Activated effector memory CD4-positive, alpha-beta T cell treated with anti-CD3 and anti-CD28 coated beads, Interleukin-2, amount 50 U/mL, for 16 hours (primary cell): Measurements from ENCODE around the gene CLDN12.

Experiments
- DNase-seq: peaks from one replicate; pipeline ENCODE4 v3.0.0-alpha.2; 2020

CLDN12 gene

DNA sequence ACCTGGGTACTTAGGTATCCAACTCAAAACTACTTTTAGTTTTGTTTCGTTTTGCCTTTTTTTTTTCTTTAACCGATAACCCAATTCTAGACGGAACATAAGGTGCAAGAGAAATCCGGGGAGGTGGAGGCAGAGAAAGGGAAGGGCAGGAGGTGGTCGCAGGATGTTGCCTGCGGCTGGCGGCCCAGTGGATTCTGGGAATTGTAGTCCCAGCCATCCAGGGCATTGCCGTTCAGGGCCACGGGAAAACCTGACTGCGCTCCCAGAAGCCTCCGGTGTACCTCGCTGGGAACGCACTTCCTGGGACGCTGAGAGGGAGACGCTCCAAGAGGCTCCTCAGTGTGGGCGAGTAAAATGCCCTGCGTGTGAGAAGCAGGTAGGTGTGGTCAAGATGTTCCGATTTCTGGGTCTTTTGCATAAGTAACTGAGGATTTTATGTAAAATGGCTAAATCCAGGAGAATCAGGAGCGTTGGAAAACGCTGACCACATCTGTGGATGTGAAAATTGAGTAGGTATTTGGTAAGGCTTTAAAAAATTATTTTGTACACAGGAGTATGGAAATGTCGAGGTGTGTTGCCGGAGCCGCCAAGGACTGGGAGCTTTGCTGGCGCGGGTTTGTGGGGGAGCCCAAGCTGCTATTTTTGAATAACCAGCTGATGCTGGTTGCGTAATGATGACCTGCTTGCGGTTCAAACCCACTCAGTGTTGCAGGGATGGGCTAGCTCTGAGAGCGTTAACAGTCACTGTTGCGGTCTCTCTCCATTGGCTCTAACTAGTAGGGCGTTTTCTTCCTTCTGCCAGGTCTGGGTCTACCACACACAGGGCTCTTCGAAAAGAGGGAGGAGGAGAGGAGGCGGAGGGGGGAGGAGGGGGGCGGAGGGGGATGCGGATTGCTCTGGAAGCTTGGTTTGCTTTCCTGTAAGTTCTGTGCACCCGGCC is at the start of gene CLDN12:
Gene CLDN12, plus strand, starts transcription at position 288 of the 940 bp plus-strand sequence. CDS start 9,216 bp downstream, outside the sequence.
- peak; percentile 87 for DNase-seq

DNA sequence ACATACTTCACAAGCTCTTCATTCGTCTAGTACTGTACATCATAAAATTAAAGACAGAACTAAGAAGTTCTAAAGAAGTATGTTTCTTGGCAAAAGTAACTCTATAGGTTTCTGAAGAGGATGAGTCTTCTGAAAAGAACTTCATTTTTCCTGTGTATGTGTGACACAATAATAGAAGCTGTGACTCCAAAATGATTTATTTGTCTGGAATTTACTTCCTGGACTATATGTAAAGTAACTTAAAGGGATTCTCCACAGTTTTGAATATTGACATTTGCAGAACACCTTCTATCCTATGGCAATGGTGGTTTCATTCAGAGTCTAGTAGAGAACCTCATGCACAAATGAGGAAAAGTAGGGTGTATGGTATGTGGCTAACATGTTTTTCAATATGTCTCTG is 19.8 kb upstream of the CLDN12 start:
- no peak for DNase-seq

DNA sequence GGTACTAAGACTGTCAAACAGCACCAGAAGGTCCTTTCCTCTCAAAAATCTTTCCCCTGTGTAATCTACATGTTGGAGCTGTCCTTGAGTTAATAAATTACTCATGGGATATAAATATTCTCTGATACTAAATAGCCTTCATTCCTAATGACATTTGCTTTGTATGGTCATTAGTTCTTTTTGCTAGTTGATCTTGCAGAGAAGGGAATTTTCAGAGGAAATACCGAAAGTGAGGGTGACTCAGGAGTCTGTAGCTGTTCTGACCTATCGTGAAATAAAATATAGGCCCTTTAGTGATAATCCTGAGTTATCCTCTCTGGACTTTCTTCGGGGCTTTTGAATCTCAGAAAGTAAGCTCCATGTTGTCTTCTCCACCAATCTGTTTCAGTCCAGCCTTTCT is 19.4 kb upstream of the CLDN12 start:
- DNase-seq: no peak

DNA sequence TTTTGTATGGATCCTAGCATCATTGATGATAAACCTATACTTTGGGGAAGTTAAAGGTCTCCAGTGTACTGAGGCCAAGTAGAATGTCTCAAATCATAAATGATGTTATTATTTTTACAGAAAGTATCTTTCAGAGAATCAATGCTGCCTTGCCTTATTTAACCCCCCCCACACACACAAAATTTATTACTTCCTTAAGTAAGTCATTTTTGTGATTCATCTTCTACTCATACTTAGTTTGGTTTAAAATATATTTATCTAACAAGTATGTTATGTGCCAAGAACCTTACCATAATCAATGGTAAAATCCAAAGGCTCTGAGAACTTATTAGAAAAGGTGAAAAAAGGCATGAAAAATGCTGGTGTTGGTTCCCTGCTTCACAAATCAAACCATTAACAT is 18.8 kb upstream of the CLDN12 start:
- no peak for DNase-seq

DNA sequence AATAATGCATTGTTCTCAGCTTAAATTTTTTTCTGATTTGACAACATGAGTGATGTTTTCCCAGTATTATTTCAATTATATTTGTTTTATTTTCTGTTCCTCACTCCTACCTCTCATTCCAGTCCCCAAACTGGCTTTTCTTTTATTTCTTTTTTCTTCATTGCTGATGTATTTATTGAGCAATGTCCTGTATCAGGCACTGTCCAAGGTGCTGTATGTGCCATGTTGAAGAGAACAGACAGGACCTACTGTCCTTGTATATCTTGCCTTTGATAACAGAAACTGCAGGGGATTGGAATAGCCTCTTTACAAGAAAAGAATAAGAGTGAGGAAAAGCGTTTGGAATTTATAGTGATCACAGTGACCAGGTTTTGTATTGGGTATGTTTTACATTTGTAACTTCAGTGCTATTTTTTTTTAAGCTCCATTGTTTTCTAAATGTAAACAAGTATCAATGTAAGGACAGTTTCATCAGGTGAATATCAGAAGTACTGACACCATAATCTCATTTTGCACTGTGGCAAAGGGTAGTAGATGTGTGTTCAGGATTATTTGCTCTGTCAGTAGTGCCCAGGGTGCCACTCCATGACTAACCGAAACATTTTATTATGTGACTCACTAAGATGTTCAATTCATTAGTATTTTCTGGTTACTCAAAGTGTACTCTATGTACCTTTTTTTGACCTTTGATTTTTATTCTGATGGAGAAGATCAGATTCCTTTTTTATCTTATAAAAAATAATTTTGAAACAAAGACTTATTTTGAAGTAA is 15.6 kb upstream of the CLDN12 start:
- DNase-seq: no peak

DNA sequence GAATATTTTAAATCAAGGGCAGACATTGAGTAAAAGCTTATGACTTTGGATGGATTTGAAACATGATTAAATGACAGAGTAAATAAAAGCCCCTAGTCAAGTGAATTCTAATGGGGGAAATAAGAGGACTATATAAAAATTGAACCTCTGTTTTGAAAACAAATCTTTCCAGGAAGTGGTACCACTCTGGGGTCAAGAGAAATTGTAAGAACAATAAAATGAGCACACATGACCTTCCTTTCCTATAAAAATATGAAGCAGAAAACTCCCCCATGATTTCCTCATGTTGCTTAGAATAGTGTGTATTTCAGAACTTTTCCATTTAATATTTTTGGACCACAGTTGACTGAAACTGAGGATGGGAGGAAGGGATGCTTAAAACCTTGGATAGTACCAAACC is 12.3 kb upstream of the CLDN12 start:
- DNase-seq: no peak

DNA sequence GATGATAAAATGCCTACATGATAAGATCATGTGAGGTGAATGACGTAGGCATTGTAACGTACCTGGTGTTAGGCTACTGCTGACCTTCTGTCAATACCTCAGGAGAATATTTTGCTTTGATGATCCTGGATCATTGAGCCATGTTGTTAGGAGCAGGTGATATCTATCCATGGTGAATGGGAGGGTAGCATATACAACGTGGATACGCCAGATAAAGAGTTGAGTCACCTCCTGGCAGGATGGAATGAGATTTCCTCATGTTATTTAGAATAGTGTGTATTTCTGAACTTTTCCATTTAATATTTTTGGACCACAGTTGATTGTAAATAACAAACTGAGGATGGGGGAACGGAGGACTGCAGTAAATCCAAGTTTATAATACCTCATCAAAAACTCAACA is 11.8 kb upstream of the CLDN12 start:
- DNase-seq: no peak

DNA sequence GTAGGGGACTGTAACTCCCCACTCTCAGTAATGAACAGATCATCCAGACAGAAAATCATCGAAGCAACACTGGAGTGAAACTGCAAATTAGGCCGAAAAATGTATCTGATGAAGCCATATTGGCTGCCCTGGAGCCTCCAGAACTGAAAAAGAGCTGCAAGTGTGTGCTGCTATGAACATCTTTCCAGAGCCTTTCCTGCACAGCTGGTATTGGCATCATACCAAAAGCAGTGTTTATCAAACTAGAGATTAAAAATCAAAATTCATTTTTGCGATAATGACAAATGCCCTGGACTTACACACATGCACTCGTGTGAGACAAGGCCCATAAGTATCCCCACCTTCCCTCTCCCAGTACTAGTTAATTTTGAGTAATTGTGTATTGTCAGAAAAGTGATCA is 6.8 kb upstream of the CLDN12 start:
- DNase-seq: no peak

DNA sequence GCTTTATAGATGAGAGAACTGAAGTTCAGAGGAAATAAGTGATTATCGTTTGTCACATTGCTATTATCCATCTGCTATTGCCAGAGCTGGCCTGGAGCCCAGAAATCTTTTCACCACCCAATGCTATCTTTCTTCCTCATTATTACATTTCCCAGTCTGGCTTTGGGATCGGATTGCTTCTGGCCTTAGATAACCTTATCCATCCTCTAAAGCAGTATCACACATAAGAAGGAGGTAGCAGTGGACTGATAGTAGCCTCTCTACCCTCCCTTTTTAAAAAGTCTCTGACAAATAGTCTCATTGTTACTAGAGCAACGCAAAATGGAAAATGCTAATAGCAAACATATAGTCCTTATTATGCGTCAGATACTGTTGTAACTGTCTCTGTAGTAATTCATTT is 1.3 kb upstream of the CLDN12 start:
- DNase-seq: no peak

DNA sequence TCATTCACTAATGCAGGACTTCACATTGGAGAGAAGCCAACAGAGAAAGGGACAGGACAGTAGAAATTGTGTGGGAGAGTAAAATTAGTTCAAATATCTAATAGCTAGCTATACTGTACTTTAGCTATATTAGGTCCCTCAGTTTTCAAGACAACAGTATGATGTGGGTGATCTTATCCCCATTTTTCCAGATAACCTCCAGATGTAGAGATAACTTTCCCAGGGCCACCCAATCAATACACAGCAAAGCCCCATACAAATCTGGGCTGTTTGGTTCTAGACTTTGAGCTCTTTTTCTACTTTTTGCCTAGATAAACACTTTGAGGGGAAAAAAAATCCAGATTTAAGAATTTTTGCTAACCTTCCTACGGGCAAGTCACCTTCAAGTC is 482 bp upstream of the CLDN12 start:
- no peak for DNase-seq

DNA sequence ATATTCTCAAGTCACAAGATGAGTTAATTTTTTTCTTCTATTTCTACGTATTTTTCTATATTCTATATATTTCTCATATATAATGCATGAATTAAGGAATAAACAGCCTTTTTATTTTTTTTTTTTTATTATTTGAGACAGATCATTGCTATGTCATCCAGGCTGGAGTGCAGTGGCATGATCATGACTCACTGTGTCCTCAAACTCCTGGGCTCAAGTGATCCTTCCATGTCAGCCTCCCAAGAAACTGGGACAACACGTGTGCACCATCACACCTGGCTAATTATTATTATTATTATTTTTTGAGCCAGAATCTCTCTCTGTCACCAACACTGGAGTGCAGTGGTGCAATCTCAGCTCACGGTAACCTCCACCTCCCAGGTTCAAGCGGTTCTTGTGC is 1.5 kb downstream of the CLDN12 start:
- DNase-seq: no peak

DNA sequence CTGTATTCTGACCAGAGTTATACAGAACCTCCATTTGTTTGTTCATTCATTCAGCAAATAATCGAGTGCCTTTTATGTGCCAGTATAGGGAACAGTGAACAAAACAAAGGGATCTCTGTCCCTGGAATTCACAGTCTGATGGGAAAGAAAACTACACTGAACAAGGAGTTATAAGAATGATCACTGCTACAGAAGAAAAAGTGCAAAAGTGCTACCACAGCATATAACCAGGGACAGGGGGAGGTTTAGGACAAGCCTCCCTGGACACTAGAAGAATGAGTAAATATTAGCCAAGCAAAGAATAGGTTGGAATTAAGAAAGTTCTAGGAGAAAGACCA is 4.2 kb downstream of the CLDN12 start:
- DNase-seq: no peak

DNA sequence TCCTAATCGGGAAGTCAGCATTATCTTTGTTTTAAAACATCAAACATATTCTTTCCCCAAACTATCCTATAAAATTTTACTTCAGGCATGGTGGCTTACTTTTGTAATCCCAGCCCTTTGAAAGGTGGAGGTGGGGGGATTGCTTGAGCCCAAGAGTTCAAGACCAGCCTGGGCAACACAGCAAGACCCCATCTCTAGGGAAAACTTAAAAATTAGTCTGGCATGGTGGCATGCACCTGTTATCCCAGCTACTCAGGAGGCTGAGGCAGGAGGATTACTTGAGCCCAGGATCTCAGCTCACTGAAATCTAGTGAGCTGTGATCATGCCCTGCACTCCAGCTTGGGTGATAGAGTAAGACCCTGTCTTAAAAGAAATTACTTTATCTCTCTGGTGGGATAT is 4.9 kb downstream of the CLDN12 start:
- no peak for DNase-seq

DNA sequence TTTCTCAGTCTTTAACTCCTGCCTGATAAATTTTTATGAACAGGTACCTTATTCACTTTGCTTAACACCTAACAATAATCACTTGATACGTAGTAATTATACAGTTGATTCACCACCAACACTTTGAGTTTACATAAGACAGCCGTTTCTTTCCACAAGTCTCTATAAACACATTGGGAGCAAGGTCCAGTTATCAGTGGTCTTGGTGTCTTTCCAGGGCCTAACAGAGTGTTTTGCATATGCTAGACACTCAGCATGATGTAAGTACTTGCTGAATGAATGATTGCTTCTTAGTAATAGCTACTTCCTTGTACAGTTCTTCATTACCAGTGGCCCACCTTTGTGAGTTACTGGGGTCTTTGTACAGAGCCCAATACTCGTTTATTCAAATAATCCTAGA is 6.4 kb downstream of the CLDN12 start:
- no peak for DNase-seq

DNA sequence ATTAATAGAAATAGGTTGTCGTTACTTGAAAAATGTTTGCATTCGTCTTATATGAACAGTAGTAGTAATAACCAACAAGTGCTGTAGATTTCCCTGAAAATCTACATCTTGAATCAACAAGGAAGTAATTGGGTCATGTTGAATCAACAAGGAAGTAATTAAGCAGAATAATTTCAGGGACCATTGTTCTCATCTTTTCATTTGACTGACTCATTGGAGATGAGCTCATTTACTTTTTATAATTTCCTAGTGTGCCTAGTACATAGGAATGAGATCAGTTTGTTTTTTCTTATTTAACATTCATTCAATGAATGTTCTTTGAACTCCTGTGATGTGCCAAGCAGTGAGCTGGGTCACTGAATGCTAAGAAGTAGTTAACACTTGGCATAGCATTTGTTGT is 8.2 kb downstream of the CLDN12 start:
- DNase-seq: no peak

DNA sequence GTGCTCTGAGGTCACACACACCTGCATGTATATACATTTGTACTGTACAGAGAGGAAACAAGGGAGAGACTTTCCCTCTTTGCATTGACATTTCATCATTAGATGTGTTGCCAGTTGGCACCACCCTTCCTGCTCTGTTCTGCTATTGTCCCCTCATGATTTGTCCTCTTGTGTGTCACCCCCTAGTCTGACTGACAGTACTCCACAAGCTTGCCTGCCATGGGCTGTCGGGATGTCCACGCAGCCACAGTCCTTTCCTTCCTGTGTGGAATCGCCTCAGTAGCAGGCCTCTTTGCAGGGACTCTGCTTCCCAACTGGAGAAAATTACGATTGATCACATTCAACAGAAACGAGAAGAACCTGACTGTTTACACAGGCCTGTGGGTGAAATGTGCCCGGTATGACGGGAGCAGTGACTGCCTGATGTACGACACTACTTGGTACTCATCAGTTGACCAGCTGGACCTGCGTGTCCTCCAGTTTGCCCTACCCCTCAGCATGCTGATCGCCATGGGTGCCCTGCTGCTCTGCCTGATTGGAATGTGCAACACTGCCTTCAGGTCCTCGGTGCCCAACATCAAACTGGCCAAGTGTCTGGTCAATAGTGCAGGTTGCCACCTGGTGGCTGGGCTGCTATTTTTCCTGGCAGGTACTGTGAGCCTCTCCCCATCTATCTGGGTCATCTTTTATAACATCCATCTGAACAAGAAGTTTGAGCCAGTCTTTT is 9.4 kb downstream of the CLDN12 start:
- no peak for DNase-seq

DNA sequence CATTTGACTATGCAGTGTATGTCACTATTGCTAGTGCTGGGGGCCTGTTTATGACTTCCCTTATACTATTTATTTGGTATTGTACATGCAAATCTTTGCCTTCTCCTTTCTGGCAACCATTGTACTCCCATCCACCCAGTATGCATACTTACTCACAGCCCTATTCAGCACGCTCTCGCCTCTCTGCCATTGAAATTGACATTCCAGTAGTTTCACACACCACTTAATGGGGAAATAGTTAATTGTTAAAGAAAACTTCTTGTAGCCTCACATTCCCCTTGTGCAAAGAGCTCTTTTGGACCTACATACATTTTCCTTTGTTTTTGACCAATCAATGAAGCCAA is 9.9 kb downstream of the CLDN12 start:
- DNase-seq: no peak

DNA sequence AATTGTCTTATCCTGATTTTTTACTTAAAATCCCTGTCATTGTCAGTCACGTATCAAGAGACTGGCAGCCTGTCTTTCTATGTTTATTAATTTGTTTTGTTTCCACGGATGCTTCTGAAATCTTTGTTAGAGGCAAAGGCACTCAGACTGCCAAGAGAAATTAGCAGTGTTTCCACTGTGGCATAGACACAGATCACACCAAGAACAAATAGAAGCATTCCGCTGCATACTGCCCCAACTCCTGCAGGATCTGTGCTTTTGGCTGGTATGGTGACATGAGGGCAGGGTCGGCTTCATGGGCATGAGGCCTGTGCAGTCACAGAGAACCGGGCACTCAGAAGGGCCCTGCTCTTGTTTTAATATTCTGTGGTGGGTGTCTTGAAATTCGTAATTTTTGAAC is 18.4 kb downstream of the CLDN12 start:
- no peak for DNase-seq

DNA sequence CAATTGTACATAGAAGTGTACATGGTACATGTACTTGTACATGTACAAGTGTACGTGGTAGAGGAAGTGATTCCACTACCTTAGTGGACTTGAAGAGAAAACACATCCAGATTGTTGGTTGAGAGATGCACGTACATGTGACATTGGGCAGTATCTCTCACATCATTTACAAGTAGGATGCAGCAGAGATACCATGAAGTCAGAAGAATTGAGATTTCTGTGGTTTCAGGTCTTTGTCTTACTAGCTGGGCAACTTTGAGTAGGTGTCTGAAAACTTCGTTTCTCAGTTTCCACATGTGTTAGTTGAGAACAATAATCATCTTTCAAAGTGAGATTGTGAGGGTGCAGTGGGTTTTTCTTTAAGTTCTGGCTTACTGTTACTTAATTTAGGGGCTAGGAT is 21.5 kb downstream of the CLDN12 start:
- DNase-seq: no peak

DNA sequence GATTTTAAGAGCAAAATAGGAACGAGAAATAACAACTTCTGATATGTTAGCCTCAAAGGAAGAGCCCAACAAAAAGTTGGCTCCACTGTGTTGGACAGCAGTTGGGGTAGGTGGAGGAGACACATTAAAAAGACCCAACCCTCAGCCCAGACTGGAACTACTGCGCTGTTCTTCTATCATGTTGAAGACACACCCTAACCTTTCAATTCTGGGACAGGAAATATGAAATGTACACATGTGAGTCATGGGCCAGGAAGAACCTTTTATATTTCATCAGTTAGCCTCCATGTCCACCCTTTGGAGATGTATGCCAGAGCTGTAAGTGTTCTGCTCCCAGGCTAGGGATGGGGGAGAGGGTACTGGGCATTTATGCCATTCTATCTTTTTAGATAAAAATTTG is 22.1 kb downstream of the CLDN12 start:
- no peak for DNase-seq

DNA sequence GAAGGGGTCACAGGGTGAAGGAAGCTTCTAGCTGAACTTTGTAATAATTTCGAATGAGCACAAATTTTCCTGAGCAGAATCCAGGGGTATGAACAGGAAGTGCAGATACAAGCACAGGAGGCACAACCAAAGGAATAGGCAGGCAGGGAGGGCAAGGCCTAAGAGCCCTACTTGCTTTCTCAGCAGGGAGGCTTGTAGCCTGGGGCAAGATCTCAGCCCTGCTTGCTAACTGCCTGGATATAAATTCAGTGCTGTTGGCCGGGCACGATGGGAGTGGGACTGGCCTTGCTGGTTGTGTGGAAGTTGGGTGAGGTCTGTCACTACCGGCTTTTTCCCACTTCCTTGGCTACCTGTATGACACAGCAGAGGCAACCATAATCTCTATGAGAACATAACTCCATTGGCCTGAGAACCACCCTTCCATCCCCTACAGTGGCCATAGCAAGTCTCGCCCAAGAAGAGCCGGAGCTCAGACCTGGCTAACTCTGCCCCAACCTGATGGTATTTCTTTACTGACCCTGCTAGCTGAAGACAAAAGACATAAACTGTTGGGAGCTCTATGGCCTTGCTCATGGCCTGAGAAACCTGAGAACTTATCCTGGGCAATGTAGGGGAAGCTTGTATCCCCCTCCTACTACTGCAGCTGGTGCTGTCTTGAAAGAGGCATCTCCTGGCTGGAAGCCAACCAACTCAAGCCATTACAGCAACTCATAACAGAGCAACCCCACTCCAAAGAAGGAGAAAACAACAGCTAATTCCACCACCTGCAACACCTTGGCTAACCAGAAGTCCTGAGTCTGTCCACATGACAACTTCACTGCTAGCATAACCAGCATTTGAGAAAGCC is 27.6 kb downstream of the CLDN12 start:
- DNase-seq: no peak

DNA sequence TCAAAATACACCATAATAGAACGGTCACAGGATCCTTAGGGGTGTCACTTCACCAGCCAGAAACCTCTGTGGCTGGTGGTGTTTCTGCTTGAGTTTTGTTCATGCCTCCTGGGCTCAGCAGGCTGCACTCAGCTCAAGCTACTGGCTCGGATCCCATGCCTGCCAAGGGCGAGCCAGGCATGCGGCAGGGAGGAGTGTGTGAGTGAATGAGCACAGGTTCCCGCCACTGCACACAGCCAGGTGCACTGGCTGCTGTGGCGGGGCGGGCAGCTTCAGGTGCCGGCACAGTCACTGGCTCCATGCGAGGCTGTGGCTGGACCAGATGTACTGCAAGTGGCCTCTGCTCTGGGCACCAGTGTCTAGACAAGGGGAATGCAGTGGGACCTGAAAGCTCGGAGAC is 29.5 kb downstream of the CLDN12 start:
- DNase-seq: no peak

DNA sequence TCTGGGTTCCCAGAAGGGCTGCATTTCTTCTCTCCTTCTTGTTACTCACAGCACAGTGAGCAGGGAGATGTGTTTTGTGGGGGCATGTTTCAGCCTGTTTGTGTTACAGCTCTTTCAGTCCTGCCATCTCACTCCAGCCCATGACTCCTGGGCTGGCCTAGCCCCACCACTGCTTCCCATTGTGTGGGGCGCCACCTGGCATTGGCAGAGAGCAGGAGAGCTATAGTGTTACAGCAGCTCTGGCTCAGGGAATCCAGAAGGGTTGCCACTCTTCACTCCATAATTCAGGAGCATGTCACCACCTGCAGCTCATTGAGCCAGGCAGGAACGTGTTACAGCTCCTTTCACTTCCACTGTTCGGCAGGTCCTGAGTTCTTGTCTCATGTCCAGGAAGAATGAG is 30.0 kb downstream of the CLDN12 start:
- DNase-seq: no peak
